ENCODE results near the gene RHOF. TPM values are rescaled to one million over a fixed set of nuclear protein-coding genes. Genes with fewer than 3 reads are reported as not detected.

Gene RHOF
- total and polyA plus RNA-seq, 4 donors: 15.1 to 34.7 (median 24.8) TPM

DNA sequence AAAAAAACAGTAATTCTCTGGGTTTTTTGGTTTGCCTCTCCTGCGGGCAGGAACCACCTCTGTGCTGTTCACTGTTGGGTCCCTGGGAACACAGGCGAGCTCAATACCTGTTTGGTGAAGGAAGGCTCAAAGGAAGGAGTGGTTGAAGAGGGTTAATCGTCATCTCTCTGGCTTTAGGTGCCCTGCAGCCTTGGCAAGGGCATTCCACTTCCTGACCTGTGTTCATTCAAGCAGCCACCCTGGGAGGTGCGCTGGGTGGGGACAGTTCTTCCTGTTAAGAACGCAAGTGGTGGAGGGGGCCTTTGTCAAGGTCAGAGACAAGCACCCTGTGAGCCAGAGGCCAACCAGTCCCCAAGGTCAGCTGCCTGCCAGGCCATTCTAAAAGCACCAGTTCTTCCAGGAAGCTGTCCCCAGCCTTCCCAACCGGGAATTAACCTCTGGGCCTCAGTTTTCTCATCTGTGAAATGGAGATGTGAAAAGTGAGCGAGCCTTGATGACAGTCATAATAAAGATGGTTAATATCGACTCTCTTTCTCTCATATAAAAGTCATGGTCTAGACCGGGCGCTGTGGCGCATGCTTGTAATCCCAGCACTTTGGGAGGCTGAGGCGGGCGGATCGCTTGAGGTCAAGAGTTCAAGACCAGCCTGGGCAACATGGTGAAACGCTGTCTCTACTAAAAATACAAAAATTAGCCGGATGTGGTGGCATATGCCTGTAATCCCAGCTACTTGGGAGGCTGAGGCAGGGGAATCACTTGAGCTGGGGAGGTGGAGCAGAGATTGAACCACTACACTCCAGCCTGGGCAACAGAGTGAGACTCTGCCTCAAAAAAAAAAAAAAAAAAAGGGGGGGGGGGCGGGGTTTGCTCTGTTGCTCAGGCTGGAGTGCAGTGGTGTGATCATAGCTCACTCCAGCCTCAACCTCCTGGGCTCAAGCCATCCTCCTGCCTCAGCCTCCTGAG lies 6.1 kb downstream of the RHOF start:
- 69 to 75% methylated on average over 16 to 17 of the region's 17 CpGs for WGBS, 2 donors
- DNase-seq (no peak), ATAC-seq (ENCODE audit: insufficient read depth, low FRiP score) (no peak)
- Histone ChIP-seq H3K4me1 (ENCODE audit: control insufficient read depth in 5 of 5, insufficient read depth in 5 of 5, low read length in 5 of 5) (peaks cover 0 to 17% (median 1%) of the 10 kb centered on the region in 5 donors), H3K9ac (ENCODE audit: insufficient read depth in 1 of 2, low read length in 2 of 2) (no peak overlapping the region), H3K4me3 (no peak overlapping the region), H3K27ac (ENCODE audit: low read depth in 1 of 2, low read length in 1 of 2) (peak overlapping the region; percentile 37 to 64), H3K27me3 (ENCODE audit: control insufficient read depth in 3 of 3, insufficient read depth in 3 of 3, low read length in 2 of 3) (no peaks in the 10 kb centered on the region), H3K9me3 (ENCODE audit: control insufficient read depth in 4 of 4, insufficient read depth in 3 of 4, low read length in 3 of 4) (no peaks in the 10 kb centered on the region), H3K36me3 (ENCODE audit: control insufficient read depth in 4 of 4, insufficient read depth in 4 of 4, low read length in 4 of 4) (no peaks in the 10 kb centered on the region)
- TF ChIP-seq, protein P1, sequence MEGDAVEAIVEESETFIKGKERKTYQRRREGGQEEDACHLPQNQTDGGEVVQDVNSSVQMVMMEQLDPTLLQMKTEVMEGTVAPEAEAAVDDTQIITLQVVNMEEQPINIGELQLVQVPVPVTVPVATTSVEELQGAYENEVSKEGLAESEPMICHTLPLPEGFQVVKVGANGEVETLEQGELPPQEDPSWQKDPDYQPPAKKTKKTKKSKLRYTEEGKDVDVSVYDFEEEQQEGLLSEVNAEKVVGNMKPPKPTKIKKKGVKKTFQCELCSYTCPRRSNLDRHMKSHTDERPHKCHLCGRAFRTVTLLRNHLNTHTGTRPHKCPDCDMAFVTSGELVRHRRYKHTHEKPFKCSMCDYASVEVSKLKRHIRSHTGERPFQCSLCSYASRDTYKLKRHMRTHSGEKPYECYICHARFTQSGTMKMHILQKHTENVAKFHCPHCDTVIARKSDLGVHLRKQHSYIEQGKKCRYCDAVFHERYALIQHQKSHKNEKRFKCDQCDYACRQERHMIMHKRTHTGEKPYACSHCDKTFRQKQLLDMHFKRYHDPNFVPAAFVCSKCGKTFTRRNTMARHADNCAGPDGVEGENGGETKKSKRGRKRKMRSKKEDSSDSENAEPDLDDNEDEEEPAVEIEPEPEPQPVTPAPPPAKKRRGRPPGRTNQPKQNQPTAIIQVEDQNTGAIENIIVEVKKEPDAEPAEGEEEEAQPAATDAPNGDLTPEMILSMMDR (IDR thresholded peaks at IDR 0.05; ENCODE audit: control extremely low read depth, extremely low read depth): no peak

DNA sequence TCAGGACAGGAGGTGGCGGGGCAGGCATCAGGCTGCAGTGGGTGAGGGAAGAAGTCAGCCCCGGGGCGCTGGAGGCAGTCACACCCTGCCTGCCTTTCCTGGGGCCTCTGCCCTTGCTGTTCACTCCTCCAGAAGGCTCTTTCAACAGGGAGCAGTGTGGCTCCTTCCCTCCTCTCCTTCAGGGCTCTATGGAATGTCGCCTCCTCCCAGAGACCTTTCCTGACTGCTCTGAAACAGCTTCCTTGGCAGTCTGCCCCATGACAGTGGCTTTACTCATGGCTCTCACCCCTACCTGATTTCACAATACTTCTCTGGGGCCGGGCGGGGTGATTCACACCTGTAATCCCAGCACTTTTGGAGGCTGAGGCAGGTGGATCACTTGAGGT lies 7.1 kb downstream of the RHOF start:
- 24 to 39% methylated on average over 6 of the region's 6 CpGs for WGBS, 2 donors
- no peaks in the 10 kb centered on the region for H3K9me3 ChIP-seq (ENCODE audit: control insufficient read depth in 4 of 4, insufficient read depth in 3 of 4, low read length in 3 of 4)
- no peak overlapping the region for H3K4me3 ChIP-seq
- ATAC-seq (ENCODE audit: insufficient read depth, low FRiP score): peak; percentile 51
- TF ChIP-seq, protein P1 (IDR thresholded peaks at IDR 0.05; ENCODE audit: control extremely low read depth, extremely low read depth): no peak
- no peak for DNase-seq
- no peaks in the 10 kb centered on the region for H3K36me3 ChIP-seq (ENCODE audit: control insufficient read depth in 4 of 4, insufficient read depth in 4 of 4, low read length in 4 of 4)
- H3K9ac ChIP-seq (ENCODE audit: insufficient read depth in 1 of 2, low read length in 2 of 2): no peak overlapping the region
- peak overlapping the region; percentile 17 to 21 for H3K27ac ChIP-seq (ENCODE audit: low read depth in 1 of 2, low read length in 1 of 2)
- H3K4me1 ChIP-seq (ENCODE audit: control insufficient read depth in 5 of 5, insufficient read depth in 5 of 5, low read length in 5 of 5): peaks cover 0 to 18% (median 5%) of the 10 kb centered on the region in 5 donors
- H3K27me3 ChIP-seq (ENCODE audit: control insufficient read depth in 3 of 3, insufficient read depth in 3 of 3, low read length in 2 of 3): no peaks in the 10 kb centered on the region

DNA sequence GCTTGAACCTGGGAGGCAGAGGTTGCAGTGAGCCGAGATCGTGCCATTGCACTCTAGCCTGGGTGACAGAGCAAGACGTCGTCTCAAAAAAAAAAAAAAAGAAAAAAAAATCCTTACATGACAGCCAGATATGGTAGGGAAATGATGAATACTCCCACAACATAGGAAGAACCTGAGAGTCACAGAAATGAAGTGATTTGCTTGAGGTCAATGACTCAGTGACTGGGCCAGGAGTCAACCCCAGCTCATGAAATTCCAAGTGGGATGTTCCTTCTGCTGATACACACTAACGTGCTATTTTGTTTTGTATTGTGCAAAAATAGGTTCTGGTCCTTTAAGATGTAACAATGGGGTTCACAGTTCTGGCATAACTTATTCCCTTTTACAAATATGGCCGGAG lies 9.0 kb downstream of the RHOF start:
- H3K27ac ChIP-seq (ENCODE audit: low read depth in 1 of 2, low read length in 1 of 2): no peak overlapping the region
- no peak overlapping the region for H3K4me3 ChIP-seq
- H3K9me3 ChIP-seq (ENCODE audit: control insufficient read depth in 4 of 4, insufficient read depth in 3 of 4, low read length in 3 of 4): no peaks in the 10 kb centered on the region
- ATAC-seq (ENCODE audit: insufficient read depth, low FRiP score) (no peak), DNase-seq (no peak)
- WGBS, 2 donors: 63 to 68% methylated on average over 6 of the region's 6 CpGs
- H3K4me1 ChIP-seq (ENCODE audit: control insufficient read depth in 5 of 5, insufficient read depth in 5 of 5, low read length in 5 of 5): peaks cover 0 to 9% (median 6%) of the 10 kb centered on the region in 5 donors
- no peak overlapping the region for H3K9ac ChIP-seq (ENCODE audit: insufficient read depth in 1 of 2, low read length in 2 of 2)
- TF ChIP-seq, protein P1 (IDR thresholded peaks at IDR 0.05; ENCODE audit: control extremely low read depth, extremely low read depth): no peak
- H3K27me3 ChIP-seq (ENCODE audit: control insufficient read depth in 3 of 3, insufficient read depth in 3 of 3, low read length in 2 of 3): no peaks in the 10 kb centered on the region
- H3K36me3 ChIP-seq (ENCODE audit: control insufficient read depth in 4 of 4, insufficient read depth in 4 of 4, low read length in 4 of 4): peaks cover 0 to 8% (median 0%) of the 10 kb centered on the region in 4 donors
